ENCODE measurements around the gene PRTFDC1. TPM values are rescaled to one million over a fixed set of nuclear protein-coding genes. Genes with fewer than 3 reads are reported as not detected.

Gene PRTFDC1
- total RNA-seq, 1 donor from 2014 or later = 9.6 TPM

GRCh38 chr10:24851629-24852028 lies 100.8 kb downstream of the PRTFDC1 start:
- DNase-seq (ENCODE audit: low read depth) = no peak

GRCh38 chr10:24850727-24851296 lies 101.6 kb downstream of the PRTFDC1 start:
- no peaks in the 10 kb centered on the region for H3K36me3 ChIP-seq (ENCODE audit: control insufficient read depth, insufficient read depth, low read length)
- no peak overlapping the region for H3K4me3 ChIP-seq (ENCODE audit: low read depth, low read length)
- no peak for TF ChIP-seq CTCF (IDR thresholded peaks at IDR 0.05; ENCODE audit: insufficient read depth, low read length, poor library complexity, severe bottlenecking)
- no peak for DNase-seq (ENCODE audit: low read depth)
- no peaks in the 10 kb centered on the region for H3K27me3 ChIP-seq (ENCODE audit: control insufficient read depth, insufficient read depth, low read length)

More at GRCh38 chr10:24851629-24852028, 100.8 kb downstream of the PRTFDC1 start:
- no peak for TF ChIP-seq CTCF (IDR thresholded peaks at IDR 0.05; ENCODE audit: insufficient read depth, low read length, poor library complexity, severe bottlenecking)
- Histone ChIP-seq H3K36me3 (ENCODE audit: control insufficient read depth, insufficient read depth, low read length) (no peaks in the 10 kb centered on the region), H3K27me3 (ENCODE audit: control insufficient read depth, insufficient read depth, low read length) (no peaks in the 10 kb centered on the region), H3K4me3 (ENCODE audit: low read depth, low read length) (no peak overlapping the region)

GRCh38 chr10:24849501-24850299 lies 102.7 kb downstream of the PRTFDC1 start:
- no peaks in the 10 kb centered on the region for H3K27me3 ChIP-seq (ENCODE audit: control insufficient read depth, insufficient read depth, low read length)
- no peak for DNase-seq (ENCODE audit: low read depth)
- no peak overlapping the region for H3K4me3 ChIP-seq (ENCODE audit: low read depth, low read length)
- TF ChIP-seq CTCF (IDR thresholded peaks at IDR 0.05; ENCODE audit: insufficient read depth, low read length, poor library complexity, severe bottlenecking) = no peak
- H3K36me3 ChIP-seq (ENCODE audit: control insufficient read depth, insufficient read depth, low read length) = no peaks in the 10 kb centered on the region

- Histone ChIP-seq H3K4me3 (ENCODE audit: low read depth, low read length) (no peak overlapping the region), H3K36me3 (ENCODE audit: control insufficient read depth, insufficient read depth, low read length) (no peaks in the 10 kb centered on the region), H3K27me3 (ENCODE audit: control insufficient read depth, insufficient read depth, low read length) (no peaks in the 10 kb centered on the region)
- TF ChIP-seq CTCF (IDR thresholded peaks at IDR 0.05; ENCODE audit: insufficient read depth, low read length, poor library complexity, severe bottlenecking) = no peak
- DNase-seq (ENCODE audit: low read depth) = no peak
Observed at GRCh38 chr10:24849051-24849450, 103.4 kb downstream of the PRTFDC1 start.

- Histone ChIP-seq H3K27me3 (ENCODE audit: control insufficient read depth, insufficient read depth, low read length) (no peaks in the 10 kb centered on the region), H3K4me3 (ENCODE audit: low read depth, low read length) (no peak overlapping the region), H3K36me3 (ENCODE audit: control insufficient read depth, insufficient read depth, low read length) (no peaks in the 10 kb centered on the region)
- no peak for DNase-seq (ENCODE audit: low read depth)
- no peak for TF ChIP-seq CTCF (IDR thresholded peaks at IDR 0.05; ENCODE audit: insufficient read depth, low read length, poor library complexity, severe bottlenecking)
Observed at GRCh38 chr10:24848195-24848594, 104.2 kb downstream of the PRTFDC1 start.
